HG03354 (cell line): ENCODE measurements around the gene PLAAT4.
"Not testable (repeated sequence)": the region's sequence is repeated elsewhere in the genome, so short reads cannot be mapped to it uniquely, and the experiment has no call there.

Source experiments
- ATAC-seq: cut with Tn5 transposase; IDR thresholded peaks from one replicate; pipeline ENCODE4 v1.9.1; 2021; ENCODE audit warnings: mild to moderate bottlenecking; ENCODE audit not compliant: unreplicated experiment, poor library complexity, severe bottlenecking

Gene PLAAT4

DNA sequence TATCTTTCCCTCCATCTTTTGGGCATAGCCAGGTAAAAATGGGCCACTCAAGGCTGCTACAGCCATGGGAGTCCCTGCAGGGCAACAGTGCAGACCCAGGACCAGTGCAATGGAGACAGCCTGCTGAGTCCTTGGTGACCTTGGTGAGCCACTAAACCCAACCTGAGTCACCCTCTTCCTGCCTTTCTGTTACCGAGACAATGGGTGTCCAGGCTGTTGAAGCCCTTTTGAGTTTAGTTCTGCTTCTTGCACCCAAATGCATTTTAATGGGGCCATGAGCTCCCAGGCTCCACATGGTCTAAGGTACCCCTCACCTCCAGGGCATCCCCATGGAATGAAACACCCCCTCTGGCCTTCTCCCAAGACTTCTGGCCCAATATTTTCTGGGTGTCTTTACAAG lies 874 bp upstream of the PLAAT4 start:
- no peak for ATAC-seq

DNA sequence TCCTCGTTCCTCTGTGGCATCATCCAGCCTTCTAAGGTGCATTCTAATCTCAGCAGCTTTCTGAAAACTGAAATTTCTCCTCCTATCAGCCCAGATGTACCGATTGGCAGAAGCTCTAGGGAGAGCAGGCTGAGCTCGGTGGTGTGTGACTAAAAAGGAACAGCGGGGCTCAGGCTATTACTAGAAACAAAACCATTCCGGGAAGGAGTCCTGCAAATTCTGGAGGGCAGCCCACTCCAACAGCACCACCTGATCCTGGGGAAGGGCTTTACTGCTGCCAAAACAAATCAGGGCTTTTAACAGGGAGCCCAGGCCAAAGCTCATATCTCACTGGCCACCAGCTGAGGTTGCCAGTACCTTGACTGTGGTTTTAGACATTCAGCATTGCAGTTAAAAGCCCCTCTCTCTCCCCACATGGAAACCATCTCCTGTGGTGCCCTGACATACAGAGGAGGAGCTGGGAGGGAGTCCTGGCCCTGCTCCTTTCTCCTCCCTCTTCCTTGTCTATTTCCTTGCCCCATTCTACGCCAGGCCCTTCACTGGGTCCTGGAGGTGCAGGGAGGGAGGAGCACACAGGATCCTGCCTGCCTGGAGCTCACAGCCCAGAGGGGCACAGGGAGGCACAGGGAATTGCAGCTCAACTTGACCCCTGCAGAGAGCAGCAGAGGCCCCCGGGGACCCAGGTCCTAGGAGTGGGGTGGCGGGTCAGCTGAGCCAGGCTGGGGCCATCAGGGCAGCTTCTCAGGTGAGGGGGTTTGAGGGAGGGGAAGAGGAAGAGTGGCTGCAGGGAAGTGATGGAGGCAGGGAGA lies 889 bp downstream of the PLAAT4 start:
- no peak for ATAC-seq

DNA sequence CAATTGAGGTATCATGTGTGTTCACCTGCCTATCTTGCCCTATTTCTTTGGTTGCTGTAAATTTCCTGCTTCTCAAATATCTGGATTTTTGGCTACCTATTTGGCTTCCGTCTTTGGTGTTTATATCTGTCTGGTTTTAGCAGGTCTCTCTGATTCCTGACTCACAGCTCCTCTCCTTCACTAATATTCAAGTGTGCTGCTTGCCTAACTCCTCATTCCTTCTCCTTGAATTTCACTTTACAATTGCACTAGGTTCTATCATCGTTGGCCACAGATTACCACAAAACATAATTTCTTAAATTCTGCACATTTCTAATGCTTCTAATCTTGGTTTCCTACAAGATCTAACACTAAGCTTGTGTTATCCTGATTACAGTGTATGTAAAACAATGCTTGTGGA lies 5.9 kb downstream of the PLAAT4 start:
- ATAC-seq = not testable (repeated sequence)

DNA sequence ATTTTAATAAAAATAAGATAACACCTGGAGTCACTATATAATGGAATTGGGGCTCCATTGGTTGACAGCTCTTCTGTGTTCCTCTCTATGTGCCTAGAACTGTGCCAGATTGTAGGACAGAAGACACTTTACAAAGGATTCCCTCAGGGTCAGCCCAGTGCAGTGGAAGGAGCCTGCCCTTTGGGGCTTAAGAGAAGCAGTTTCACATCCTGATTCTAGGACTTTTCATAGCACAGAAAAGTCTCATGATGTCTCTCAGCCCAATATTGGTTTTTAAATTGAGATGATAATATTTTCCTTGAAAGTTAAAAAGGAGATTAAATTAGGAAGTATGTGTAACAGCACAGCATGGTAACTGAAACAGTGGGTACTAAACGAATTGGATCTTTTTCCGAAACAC lies 7.1 kb downstream of the PLAAT4 start:
- ATAC-seq = no peak

DNA sequence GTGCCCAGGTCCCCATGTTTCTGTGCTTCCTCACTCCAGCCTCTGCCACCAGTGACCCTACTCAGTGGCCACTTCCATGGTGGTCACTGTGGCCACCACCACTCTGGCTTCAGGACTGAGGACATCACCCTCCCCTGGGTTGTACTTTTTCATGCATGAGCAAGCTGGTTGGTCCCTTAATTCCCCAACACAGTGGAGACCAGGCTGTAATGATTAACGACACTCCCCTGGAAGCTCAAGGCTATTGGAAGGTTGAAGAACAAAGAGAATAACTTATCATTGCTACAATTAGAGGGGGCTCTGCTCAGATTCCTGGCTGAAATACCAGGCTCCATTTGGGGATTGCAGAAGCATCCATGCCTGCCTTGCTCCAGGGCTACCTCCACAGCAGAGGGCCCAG lies 10.5 kb downstream of the PLAAT4 start:
- no peak for ATAC-seq

DNA sequence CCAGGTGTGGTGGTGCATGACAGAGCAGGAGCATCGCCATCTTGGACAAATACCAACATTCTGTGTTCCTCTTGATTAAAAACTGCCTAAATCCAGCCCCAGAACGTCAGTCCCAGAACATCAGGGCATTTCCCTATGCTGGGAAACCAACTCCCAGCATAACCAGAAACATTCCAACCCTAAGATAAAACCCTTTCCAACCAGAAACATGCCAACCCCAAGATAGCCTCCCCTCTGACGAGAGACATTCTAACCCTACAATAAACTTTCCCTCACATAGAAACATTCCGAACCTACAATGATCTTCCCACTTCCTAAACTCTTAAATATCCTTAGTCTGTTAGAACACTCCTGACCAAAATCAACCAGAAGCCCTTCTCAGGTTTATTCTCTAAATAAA lies 11.6 kb downstream of the PLAAT4 start:
- ATAC-seq = no peak

DNA sequence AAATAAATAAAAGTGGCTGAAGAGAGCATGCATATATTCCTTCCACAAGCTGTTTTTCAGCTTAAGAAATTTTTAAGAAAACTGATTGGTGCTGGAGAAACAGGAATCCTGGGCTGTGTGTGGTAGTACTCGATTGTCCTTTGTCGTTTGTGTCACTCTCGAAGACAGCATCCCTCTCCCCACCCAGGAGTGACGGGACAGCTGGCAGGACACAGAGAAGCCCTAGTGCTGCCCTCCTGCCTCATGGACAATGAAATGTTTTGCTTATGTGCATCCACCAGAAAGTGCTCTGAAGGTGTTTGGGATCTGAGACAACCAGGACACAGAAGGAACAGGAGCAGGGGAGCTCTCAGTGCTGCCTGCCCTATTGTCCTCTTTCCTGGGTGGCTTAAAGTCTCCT lies 12.8 kb downstream of the PLAAT4 start:
- no peak for ATAC-seq

DNA sequence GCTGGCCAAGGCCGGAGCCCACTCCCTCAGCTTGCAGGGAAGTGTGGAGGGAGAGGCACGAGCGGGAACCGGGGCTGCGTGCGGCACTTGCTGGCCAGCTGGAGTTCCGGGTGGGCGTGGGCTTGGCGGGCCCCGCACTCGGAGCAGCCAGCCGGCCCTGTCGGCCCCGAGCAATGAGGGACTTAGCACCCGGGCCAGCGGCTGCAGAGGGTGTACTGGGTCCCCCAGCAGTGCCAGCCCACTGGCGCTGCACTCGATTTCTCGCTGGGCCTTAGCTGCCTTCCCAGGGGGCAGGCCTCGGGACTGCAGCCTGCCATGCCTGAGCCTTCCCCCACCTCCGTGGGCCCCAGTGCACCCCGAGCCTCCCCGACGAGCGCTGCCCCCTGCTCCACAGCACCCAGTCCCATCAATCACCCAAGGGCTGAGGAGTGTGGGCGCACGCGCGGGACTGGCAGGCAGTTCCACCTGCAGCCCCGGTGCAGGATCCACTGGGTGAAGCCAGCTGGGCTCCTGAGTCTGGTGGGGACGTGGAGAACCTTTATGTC lies 13.6 kb downstream of the PLAAT4 start:
- ATAC-seq = not testable (repeated sequence)

DNA sequence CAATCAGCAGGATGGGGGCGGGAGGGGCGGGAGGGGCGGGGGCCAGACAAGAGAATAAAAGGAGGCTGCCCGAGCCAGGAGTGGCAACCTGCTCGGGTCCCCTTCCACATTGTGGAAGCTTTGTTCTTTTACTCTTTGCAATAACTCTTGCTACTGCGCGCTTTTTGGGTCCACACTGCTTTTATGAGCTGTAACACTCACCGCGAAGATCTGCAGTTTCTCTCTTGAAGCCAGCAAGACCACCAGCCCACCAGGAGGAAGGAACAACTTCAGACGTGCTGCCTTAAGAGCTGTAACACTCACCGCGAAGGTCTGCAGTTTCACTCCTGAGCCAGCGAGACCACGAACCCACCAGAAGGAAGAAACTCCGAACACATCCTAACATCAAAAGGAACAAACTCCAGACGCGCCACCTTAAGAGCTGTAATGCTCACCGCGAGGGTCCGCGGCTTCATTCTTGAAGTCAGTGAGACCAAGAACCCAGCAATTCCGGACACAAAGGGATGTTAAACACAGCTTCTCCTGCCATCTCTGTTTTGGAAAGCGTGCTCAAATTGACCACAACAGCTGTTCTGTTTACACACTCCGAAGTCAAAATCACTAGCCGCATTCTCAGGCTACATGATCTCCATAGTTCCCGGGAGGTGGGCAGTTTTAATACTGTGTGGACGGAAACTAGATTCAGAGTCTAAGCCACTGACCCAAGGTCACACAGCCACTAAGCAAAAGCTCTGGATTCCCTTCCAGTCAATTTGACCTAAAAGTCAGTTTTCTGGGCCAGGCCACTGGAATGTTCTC lies 14.7 kb downstream of the PLAAT4 start:
- ATAC-seq = no peak

DNA sequence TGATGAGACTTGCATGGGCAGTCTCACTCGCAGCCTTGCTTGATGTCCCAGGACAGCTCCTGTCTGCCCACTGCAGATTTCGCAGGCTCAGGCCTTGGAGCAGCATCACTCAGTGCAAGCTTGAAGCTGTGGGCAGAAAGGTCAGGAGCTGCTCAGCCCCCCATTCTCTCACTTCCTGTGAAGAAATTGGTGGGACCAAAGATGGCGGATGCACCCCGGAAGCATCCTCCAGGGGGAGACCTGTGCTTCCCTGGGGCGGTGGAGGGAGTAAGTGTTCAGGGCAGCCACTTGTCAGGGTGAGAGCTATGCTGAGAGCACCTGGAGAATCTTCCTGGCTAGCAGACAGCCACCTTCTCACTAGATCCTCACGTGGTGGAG lies 15.3 kb downstream of the PLAAT4 start:
- ATAC-seq = no peak

DNA sequence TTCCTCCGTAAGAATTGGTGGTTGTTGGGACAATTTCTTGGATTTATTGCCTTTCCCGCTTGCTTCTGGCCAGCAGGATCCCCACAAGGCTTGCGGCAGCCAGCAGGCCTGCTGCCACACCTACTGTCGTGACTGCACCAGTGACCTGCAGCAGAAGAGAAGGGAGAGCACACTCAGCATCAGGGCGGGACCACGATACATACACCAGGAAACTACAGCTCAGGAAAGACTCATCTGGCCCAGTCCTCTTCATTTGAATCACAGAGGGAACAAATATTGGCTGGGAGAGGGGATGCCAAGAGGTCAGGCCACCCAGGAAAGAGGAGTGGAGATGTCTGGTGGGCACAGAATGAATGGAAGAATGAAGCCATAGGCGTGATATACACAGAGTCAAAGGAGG lies 16.3 kb downstream of the PLAAT4 start:
- ATAC-seq = no peak

DNA sequence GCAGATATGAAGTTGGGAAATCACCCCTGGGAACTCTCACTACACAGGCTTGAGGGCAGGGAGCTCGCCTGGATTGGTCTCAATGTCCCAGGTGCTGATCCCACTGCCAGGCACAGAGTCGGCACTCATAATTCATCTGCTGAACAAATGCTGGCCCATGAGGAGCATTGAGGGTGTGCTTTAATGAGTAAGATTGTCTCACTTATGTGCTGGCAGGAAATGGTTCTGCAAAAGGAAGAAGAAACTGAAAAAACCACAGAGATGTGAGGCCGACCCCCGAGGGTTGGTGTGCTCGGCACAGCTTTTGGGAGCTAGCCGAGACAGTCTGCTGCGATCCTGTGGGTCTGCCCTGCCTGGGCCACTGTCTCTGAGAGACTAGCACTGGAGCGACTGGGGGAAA lies 17.2 kb downstream of the PLAAT4 start:
- ATAC-seq = peak; percentile 88

DNA sequence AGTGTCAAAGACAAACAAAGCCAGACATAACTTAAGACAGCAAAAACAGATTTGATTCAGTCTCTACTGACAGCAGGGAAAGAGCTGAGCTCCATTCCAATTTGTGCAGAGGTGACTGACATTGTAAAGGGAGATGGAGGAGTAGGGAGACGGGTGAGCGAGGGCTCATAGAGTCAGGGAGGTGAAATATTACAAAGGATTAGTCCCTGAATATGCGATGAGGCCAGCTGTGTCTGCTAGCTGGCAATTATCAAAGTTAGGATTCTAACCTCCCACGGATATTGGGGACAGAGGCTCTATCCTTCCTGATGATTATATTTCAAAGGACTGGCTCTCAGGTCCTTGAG lies 18.2 kb downstream of the PLAAT4 start:
- ATAC-seq = no peak

DNA sequence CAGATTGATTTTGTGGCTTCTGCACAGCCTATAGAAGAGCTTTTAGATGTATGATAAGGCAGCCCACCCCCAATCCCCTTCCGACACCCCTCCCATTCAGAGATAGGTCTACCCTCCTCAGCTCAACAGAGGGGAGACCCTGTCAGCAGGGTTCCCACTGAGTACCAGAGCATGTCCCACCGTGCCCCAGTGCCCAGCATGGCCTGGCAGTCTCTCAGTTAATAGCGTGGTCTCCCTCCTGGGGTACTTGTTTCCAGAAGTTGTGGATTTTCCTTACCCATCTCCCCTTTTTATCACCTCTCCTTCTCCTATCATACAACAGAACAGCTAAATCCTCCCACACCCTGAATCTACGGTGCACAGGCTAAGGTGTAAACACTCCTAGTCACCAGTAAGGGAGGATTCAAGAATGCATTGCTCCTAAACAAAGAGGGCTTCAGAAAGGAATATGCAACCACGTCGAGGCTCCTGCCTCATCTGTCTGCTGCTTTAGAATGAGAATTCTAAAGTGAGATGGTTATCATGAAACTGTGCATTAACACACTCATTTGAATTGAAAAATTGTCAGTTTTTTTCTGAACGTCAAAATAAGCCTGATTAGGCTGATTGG lies 19.9 kb downstream of the PLAAT4 start:
- no peak for ATAC-seq

DNA sequence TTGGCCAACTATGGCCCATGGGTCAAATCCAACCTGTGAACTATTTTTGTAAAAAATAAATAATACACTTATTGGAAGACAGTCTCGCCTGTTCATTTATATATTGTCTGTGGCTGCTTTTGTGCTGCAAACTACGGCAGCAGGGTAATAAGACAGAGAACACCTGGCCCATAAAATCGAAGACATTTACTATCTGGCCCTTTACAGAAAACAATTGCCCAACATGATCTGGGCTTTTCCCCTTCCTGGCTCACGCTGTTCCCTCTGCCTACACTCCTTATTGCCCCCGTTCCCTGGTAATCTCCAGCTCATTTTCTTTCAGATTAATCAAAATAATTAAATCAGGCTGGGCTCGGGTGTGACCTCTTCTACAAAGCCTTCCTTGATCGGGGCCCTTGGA lies 21.0 kb downstream of the PLAAT4 start:
- no peak for ATAC-seq

DNA sequence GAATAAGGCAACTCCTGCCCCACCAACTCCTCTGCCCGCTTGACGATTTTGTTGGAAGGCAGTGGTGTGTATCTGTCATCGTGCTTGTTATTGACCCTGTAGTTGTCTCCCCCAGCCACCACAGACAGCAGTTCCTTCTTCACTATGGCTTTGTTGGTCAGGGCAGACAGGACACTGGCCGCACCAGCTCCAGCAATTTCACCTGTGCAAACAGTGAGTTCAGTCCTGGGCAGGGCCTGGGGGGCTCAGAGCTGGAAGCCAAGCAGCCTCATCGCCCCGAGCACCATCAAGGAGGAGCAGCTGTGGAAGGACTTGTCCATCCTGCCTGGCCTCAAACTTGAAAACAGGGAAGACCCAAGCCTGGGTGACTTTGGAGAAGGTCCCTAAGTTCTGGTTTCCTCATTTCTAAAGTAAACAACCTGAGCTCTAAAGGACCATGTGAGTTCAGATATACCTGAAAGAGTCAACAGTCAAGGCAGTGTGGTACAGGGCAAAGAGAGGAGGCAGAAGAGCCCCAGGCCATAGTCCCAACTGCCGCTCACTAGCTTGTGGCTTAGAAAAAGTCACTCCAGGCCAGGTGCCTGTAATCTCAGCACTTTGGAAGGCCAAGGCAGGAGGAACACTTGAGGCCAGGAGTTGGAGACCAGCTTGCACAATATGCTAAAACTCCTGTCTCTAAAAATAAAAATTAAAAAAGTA lies 22.0 kb downstream of the PLAAT4 start:
- ATAC-seq = no peak

DNA sequence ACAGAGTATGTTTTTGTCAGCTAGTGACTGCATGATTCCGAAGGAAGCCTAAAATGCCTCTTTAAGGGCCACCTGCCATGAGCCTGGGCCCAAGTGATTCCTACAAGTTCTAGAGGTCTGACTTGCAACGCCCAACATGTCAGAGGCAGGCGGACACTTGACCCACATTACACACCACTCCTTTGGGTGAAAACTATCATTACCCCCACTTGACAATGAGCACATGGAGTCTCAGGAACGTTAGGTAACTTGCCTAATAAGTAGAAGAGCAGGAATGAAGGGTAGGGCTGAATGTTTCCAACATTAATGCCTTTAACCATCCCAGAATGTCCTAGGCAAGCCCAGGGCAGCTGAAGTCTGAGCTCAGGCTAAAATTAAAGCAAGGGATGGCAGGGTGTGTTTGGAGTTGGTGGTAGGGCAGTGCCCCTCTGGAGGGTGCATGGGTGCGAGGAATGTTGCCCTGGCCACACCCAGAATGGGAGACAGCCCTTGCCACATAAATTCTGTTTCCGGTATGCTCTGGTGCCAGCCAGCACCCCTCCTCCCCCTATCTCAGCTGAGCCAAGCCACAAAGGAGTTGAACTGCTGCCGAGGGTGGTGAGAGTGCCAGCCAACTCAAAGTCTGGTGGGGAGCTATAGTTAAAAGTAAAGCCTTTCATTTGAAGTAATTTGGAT lies 24.0 kb downstream of the PLAAT4 start:
- no peak for ATAC-seq

DNA sequence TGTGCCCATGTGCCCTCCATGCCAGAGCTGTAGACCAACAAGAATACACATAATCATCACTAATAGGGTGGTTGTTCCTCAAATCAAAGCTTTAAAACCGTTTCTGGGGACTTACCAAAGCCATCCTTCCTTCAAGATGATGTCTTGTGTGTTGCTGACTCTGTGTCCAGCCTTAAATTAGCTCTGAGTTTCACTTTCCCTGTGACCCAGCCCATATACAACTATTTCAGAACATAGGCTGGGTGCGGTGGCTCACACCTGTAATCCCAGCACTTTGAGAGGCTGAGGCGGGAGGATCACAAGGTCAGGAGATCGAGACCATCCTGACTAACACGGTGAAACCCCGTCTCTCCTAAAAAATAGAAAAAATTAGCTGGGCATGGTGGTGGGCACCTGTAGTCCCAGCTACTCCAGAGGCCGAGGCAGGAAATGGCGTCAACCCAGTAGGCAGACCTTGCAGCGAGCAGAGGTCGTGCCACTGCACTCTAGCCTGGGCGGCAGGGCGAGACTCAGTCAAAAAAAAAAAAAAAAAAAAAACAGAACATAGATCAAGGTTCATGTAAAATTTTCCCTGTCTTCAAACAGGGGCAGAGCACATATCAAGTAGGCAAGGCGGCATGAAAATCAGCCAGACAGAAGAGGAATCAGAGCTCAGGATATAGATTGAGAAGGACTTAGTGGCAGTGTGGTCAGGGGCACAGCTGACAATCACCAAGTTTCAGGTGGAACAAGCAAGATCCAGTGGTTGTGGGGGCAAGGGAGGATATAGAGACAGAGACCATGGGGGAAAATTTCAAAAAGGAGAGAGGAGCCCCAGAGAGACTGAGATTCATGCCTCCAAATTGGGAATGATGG lies 26.8 kb downstream of the PLAAT4 start, which contains the start of gene PLAAT2:
PLAAT2 (minus strand) TSS at position 179 of the 855 bp plus-strand sequence; CDS start at position 124, 55 bp downstream.
- no peak for ATAC-seq
